ENCODE results near the gene TIMM21.

TIMM21 gene

GRCh38 chr18:74148543-74149070 lies 284 bp downstream of the TIMM21 start:
- DNase-seq: peak; percentile 57

DNA sequence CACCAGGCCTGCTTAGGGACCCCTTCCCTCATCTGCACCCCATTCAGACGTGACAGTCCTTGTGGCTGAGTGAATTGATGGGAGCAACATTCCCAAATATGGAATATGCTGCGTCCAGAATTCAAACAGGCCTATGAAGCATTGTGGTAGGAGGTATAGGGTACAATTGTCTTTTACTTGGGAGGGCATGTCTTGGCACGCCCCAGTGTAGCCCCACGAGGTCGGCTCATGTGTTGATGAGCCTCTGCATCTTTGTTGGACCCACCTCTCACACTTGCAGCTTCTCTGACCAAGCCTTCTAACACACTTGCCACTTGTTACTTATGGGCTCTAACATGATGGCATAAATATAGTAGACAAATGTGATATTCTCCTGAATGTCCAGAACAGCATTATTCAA lies 1.6 kb downstream of the TIMM21 start:
- no peak for DNase-seq

DNA sequence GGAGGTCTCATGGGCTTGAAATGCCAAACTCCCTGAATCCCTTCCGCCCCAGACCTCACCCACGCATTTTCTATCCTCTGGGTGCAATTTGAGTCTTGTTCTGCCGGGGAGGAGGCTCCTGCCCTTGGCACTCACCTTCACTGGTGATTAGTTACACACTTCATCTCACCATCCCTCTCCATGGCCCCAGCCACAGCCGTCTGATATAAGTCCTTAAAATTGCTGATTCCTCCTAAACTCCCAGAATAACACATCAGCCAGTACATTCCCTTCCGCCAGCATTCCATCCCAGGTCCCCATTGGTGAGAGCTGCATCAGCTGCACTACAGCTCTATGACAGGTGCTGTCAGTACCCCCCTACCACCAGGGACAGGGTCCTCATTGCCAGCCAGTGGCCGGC lies 3.9 kb downstream of the TIMM21 start:
- no peak for DNase-seq

- peak; percentile 29 for DNase-seq
Observed at GRCh38 chr18:74152857-74153256, 4.5 kb downstream of the TIMM21 start.

- DNase-seq: no peak
Observed at GRCh38 chr18:74153377-74153776, 5.1 kb downstream of the TIMM21 start.

- DNase-seq: no peak
Observed at GRCh38 chr18:74153793-74154192, 5.5 kb downstream of the TIMM21 start.

GRCh38 chr18:74154716-74155115 lies 6.4 kb downstream of the TIMM21 start:
- no peak for DNase-seq

- DNase-seq: no peak
Observed at GRCh38 chr18:74155276-74155675, 7.0 kb downstream of the TIMM21 start.

- DNase-seq: no peak
Observed at GRCh38 chr18:74163019-74163660, 14.8 kb downstream of the TIMM21 start.

DNA sequence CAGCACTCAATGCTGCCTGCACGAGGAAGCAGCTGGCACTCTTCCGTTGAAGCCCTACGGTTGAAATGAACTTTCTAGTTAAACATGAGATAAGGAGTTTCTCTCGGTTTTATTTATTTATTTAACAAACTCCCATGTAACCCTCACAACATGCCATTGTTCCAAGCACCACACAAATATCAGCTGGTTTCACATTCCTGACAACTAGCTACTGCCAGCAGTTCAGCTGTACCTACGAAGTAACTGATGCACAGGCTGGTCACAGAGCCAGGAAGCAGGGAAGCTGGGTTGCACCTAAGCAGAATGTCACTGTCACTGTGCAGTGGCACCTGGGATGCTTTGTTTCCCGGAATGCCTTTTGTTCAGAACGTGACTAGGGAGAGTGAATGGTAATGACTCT lies 18.1 kb downstream of the TIMM21 start:
- DNase-seq: peak; percentile 41

DNA sequence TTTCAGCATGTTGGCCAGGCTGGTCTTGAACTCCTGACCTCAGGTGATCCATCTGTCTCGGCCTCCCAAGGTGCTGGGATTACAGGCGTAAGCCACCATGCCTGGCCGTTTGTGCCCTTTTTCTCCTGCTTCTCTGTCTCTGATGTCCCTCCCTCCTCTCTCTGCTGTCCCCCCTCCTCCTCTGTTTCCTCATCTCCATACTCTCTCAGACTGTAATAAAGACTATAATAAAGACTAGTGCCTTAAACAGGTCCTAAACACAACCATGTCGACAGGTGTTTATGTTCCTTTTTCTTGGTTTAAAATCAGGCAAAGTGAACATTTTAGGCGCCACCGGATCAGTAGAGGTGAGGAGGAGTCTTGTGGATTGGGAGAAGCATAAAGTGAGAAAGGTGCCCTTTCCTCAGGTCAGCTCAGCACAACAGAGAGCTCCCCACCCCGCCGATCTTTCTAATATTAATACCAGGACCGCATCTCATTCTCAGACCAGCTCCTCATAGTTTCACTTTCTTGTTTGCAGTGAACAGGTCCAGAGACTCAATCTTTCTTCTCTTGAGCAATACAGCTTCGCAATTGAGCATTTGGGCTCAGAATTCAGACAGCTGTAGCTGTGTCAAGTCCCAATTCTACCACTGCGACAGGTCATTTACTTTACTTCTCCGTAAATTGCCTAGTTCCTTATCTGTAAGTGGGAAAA lies 23.7 kb downstream of the TIMM21 start:
- peak; percentile 45 for DNase-seq

GRCh38 chr18:74172697-74173433 lies 24.5 kb downstream of the TIMM21 start:
- peak; percentile 81 for DNase-seq

DNA sequence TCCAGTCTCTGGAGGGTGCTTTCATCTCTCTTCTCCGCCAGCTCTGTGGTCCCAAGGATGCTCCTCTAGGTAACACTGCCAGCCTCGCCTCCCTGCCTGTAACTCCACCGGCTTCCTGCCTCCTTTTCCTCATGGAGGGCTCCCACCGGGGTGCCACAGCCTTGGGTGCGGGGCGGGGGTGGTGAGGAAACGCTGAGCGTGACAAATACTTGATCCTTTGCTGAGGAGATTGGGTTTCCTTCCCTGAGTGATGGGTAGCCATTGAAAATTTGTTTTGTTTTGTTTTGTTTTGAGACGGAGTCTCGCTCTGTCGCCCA lies 25.1 kb downstream of the TIMM21 start:
- DNase-seq: no peak

DNA sequence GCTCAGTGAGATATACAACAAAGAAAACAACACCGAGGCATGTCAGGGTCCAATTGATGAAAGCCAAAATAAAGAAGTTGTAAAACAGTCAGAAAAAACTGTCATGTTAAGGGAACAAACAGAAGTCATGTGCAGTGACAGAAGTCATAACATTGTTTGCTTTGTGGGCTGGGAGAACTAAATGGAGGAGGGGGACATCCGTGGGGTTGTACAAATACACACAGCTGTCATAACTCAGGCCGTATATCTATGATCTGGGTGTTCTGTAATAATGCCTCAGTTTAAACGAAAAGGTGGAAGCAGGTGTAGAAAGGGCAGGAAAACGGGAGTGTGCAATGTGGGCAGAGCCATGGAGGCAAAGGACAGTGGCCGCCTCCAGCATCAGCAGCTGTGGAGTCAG lies 27.3 kb downstream of the TIMM21 start:
- peak; percentile 79 for DNase-seq

GRCh38 chr18:74178884-74179283 lies 30.6 kb downstream of the TIMM21 start:
- no peak for DNase-seq

GRCh38 chr18:74179623-74180199 lies 31.4 kb downstream of the TIMM21 start:
- no peak for DNase-seq

DNA sequence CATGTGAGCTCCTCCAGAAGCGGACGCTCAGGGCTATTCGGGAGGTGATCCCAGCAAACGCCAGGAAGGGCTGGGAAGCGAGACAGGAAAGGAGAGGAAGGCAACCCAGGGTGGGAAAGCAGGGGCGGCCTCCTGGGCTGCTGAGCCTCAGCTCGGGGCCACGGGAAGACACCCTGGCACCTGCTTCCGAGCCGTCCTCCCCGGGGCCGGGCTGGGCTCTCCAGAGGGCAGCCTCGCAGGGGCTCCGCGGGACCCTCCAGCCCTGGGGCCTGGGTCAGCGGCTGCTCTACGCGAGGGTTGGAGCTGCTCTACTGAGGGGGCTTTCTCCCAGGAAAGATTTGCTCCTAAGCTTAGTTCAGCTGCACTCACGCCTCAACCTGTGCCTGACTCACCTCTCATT lies 34.0 kb downstream of the TIMM21 start:
- no peak for DNase-seq

DNA sequence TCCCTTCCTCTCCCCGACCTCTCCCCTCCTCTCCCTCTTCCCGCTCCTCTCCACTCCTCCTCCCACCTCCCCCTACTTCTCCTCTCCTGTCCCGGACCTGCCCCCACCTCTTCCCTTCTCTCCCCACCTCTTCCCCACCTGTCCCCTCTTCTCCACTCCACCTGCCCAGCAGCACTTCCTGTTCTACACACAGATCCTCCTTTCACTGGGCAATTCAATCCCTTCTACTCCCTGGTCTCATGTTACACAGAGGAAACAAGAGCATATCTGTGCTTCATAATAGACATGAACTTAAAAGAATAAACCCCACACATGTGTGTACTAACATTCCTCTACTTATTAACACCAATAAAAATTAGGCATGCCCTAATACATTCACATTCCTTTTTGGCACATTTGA lies 34.8 kb downstream of the TIMM21 start:
- peak; percentile 97 for DNase-seq

DNA sequence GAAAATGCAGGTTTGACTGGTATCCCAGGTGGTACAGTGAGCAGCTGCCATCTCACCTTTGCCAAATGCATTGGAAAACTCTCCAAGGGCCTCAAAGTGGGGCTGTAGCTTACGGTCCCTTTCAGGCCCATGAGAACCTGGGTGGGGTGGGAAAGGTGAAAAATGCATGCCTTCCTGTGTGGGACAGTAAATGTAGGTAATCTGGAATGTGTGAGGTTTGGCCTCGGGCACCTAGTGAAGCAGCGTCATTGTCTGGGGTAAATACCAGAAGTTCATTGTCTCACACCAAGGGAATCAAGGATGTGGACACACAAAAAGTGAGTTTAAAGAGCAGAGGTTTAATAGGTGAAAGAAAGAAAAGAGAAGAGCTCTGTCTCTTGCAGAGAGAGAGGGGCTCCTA lies 36.6 kb downstream of the TIMM21 start:
- no peak for DNase-seq

GRCh38 chr18:74185860-74186259 lies 37.5 kb downstream of the TIMM21 start:
- no peak for DNase-seq

GRCh38 chr18:74186661-74187060 lies 38.3 kb downstream of the TIMM21 start:
- DNase-seq: no peak

- no peak for DNase-seq
Observed at GRCh38 chr18:74190086-74190485, 41.8 kb downstream of the TIMM21 start.

- no peak for DNase-seq
Observed at GRCh38 chr18:74191577-74191976, 43.3 kb downstream of the TIMM21 start.

- DNase-seq: no peak
Observed at GRCh38 chr18:74194691-74195090, 46.4 kb downstream of the TIMM21 start.
